Medulla oblongata (tissue), 1 donor: ENCODE measurements around the gene ULK4.
"Not testable (repeated sequence)": the region's sequence is repeated elsewhere in the genome, so short reads cannot be mapped to it uniquely, and the experiment has no call there.

ENCODE experiments used
- DNase-seq: peaks from one replicate; pipeline ENCODE4 v3.0.0-alpha.2; 2015; ENCODE audit errors: extremely low spot score

The ULK4 gene

GRCh38 chr3:41647730-41648129 is 314.2 kb downstream of the ULK4 start:
- DNase-seq, result not testable (repeated sequence)

GRCh38 chr3:41640076-41640475 is 321.8 kb downstream of the ULK4 start:
- no peak for DNase-seq

DNA sequence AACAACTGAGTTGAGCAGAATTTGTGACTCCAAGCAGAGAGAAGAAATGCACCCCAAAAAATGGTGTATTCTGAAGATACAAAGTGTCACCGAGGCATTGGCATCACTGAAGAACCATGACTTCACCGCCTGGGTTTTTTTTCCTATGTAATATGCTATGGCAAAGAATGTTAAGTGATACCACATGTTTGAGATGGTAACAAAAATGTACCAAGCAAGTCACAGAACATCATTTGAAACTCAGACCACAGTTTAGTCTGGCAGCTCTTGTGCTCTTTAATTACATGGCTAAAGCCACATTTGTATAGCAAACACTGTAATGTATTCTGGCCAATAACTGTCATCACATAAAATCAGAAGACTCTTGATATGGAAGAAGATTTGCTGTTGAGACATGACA is 323.5 kb downstream of the ULK4 start:
- DNase-seq, result no peak

- DNase-seq, result no peak
Observed at GRCh38 chr3:41632700-41633099, 329.2 kb downstream of the ULK4 start.

DNA sequence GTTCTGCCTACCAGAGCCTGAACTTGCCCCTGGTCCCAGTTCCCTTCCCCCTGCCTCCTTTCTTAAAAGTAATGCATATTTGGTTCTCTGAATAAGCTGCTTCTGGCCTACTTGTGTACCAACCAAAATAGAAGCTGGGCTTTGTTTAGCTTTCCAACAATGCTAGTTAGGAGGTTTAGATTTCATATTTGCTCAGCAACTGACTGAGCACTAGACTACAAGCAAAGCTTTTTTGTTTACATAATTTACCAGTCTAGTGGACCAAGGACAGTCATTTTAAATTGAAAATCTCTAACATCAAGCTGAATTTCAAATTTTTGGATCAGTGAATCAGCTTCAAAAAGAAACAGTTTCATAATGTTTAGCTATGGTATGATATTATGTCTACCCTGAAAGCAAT is 331.2 kb downstream of the ULK4 start:
- no peak for DNase-seq

DNA sequence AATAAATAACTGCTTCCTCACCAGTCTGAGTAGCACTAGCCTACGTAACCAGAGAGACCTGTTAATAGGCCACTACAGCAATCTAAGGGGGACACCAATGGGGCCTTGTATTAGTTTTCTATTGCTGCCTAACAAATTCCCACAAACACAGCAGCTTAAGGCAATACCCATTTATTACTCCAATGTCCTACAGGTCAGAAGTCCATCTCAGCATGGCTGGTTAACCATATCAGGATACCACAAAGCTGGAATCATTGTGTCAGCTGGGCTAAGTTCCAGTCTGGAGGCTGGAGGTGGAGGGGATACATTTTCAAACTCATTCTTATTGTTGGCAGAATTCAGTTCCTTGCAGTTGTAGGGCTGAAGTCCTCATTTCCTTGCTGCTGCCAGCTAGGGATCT is 331.9 kb downstream of the ULK4 start:
- no peak for DNase-seq

DNA sequence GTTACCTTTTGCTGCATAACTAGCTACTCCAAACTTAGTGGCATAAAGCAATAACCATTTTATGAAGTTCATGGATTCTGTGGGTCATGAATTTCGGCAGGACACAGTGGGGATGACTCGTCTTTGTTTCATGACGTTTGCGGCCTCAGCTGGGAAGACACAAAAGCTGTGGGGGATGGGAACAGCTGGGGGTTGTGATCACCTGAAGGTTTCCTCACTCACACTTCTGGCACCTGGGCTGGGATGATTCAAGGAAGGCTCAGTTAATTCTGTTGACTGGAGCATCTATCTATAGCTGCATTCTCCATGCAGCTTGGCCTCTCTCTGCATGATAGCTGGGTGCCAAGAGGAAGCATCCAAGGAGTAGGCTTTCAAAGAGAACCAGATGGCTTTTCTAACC is 332.8 kb downstream of the ULK4 start:
- no peak for DNase-seq

- no peak for DNase-seq
Observed at GRCh38 chr3:41627477-41628087, 334.3 kb downstream of the ULK4 start.

- DNase-seq, result no peak
Observed at GRCh38 chr3:41612853-41613252, 349.1 kb downstream of the ULK4 start.

GRCh38 chr3:41611008-41611407 is 350.9 kb downstream of the ULK4 start:
- DNase-seq, result no peak

- DNase-seq, result no peak
Observed at GRCh38 chr3:41608347-41608746, 353.6 kb downstream of the ULK4 start.

- no peak for DNase-seq
Observed at GRCh38 chr3:41603807-41604206, 358.1 kb downstream of the ULK4 start.

- DNase-seq, result no peak
Observed at GRCh38 chr3:41602121-41602520, 359.8 kb downstream of the ULK4 start.

GRCh38 chr3:41601404-41601987 is 360.4 kb downstream of the ULK4 start:
- no peak for DNase-seq

GRCh38 chr3:41600616-41601015 is 361.3 kb downstream of the ULK4 start:
- DNase-seq, result no peak

DNA sequence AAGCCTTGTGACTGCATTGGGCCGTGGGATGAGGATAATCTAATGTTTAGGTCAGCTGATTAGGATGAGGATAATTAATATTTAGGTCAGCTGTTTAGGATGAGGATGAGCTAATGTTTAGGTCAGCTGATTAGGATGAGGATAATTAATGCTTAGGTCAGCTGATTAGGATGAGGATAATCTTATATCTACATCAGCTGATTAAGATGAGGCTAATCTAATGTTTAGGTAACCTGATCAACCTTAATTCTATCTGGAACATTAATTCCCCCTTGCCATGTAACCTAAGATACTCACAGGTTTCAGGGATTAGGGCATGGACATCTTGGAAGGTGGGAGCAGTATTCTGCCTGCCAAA is 362.8 kb downstream of the ULK4 start:
- DNase-seq, result no peak

- no peak for DNase-seq
Observed at GRCh38 chr3:41598402-41599126, 363.3 kb downstream of the ULK4 start.

DNA sequence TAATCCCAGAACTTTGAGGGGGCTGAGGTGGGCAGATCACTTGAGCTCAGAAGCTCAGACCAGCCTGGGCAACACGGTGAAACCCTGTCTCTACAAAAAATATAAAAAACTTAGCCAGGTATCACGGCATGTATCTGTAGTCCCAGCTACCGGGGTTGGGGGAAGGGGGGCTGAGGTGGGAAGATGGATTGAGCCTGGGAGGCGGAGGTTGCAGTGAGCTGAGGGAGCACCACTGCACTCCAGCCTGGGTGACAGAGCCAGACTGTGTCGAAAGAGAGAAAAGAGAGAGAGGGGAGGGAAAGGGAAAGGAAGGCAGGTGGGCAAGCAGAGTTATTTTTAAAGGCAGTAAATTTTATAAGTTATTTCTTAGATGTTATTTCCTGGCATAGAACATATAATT is 368.1 kb downstream of the ULK4 start:
- no peak for DNase-seq

GRCh38 chr3:41592753-41593510 is 369.0 kb downstream of the ULK4 start:
- no peak for DNase-seq

GRCh38 chr3:41583014-41583413 is 378.9 kb downstream of the ULK4 start:
- DNase-seq, result no peak

DNA sequence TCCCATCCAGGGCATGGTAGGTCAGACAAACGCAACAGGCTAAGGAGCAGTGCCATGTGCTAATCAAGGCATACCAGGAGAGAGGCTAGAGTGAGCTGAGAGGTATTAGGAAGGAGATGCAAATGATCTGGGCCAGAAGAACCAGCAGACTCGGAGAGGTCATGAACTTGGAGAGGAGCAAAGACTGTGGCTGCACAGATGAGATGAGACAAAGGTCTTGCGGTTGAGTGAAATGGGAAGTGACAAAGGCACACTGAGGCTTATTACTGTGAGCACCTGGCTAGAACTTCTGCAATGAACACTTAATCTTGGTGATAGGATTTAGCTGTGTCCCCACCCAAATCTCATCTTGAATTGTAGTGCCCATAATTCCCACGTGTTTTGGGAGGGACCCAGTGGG is 380.2 kb downstream of the ULK4 start:
- DNase-seq, result no peak

DNA sequence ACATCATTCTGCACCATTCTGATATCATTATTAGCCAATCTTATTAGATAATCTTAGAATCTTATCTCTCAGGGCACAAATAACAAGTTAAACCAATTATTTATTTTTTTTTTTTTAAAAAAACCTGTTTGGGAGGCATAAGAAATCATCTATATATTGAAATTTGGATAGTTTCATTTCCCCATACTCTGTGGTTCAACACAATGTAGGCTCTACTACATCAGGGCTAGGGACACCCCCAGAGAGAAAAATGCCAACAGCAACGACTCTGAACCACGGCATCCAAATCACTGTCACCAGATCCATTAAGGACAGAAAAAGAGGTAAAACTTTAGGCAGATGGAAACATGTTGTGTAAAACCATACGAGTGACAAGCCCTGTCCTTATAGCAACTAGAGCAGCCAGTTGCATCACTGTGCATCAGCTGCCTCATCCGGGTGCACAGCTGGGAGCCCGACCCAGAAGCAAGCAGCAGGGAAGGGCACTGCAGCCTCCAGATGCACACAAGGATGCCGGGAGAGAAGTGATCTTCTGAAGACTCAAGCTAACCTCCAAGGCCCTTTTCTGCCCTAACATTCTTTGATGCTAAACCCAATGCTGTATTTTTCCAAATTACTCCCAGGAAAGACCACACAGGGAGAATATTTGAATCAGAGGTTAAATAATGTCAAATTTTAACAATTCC is 381.5 kb downstream of the ULK4 start:
- DNase-seq, result no peak
